Measurements from ENCODE around the gene IMP4. TPM values are rescaled to one million over a fixed set of nuclear protein-coding genes. Genes with fewer than 3 reads are reported as not detected.

Gene IMP4
- total and polyA plus RNA-seq, 2 donors (not counting 1 experiment from before 2014, with no cell fraction given), result 102 to 164 TPM

- H3K4me3 Mint-ChIP-seq, result peak overlapping the region; percentile 99
- POLR2A ChIA-PET, result interaction anchor here (0.6 to 3.7 kb wide), 3 partner anchors 18 to 31 kb away, joined by 3 to 27 read pairs (median 4); partner anchors contain the start of gene IMP4
- Histone ChIP-seq H2AFZ (ENCODE audit: insufficient read depth, low read depth, low read length, poor library complexity, severe bottlenecking) (peak overlapping the region; percentile 93), H3K9ac (ENCODE audit: low read length) (peak overlapping the region; percentile 80), H3K4me1 (ENCODE audit: control insufficient read depth in 2 of 2, insufficient read depth in 2 of 2, low read length in 2 of 2) (peaks cover 32 to 62% of the 10 kb centered on the region in 2 donors), H3K4me2 (replicated peaks; ENCODE audit: low read depth, low read length, poor library complexity, severe bottlenecking) (peak overlapping the region; percentile 94), H3K36me3 (replicated peaks in 1 of 2; ENCODE audit: control extremely low read depth in 1 of 2, control insufficient read depth in 1 of 2, extremely low read depth in 1 of 2, insufficient read depth in 2 of 2, low read length in 1 of 2) (peaks cover 0 to 6% of the 10 kb centered on the region in 2 experiments), H3K79me2 (ENCODE audit: control insufficient read depth, insufficient read depth, low read length) (peaks cover 32% of the 10 kb centered on the region), H3K9me3 (ENCODE audit: control extremely low read depth in 1 of 3, control insufficient read depth in 2 of 3, insufficient read depth in 1 of 3, low read length in 2 of 3) (peaks cover 0 to 7% (median 0%) of the 10 kb centered on the region in 3 donors), H3K4me3 (ENCODE audit: control extremely low read depth in 1 of 5, extremely low read depth in 1 of 5, insufficient read depth in 1 of 5, low read depth in 2 of 5, low read length in 4 of 5) (peak overlapping the region; percentile 66 to 82 (median 75)), H3K27ac (ENCODE audit: low read length in 2 of 2) (peak overlapping the region; percentile 48 to 76), H4K20me1 (ENCODE audit: control insufficient read depth, insufficient read depth, low read length, poor library complexity, severe bottlenecking) (peaks cover 19% of the 10 kb centered on the region), H3K27me3 (replicated peaks in 1 of 4; ENCODE audit: control extremely low read depth in 1 of 4, control insufficient read depth in 3 of 4, insufficient read depth in 4 of 4, low read length in 3 of 4) (no peaks in the 10 kb centered on the region)
- H3K9me3 Mint-ChIP-seq (ENCODE audit: insufficient read depth), result no peaks in the 10 kb centered on the region
- intact Hi-C loops (cut with micrococcal nuclease), result loop anchor here (1.0 to 5.0 kb wide), 4 partner anchors 16 to 1120 kb away; partner anchors contain the start of genes IMP4, MZT2A and PTPN18
- under 1% methylated on average over 81 of the region's 81 CpGs for WGBS (ENCODE audit: insufficient coverage)
- DNase-seq (peak; percentile 89), ATAC-seq (ENCODE audit: low read depth) (peak; percentile 82)
- TF ChIP-seq EZH2 (IDR thresholded peaks at IDR 0.05; ENCODE audit: borderline replicate concordance, insufficient read depth, low read depth, low read length, poor library complexity, severe bottlenecking), result no peak
- TF ChIP-seq CTCF (IDR thresholded peaks at IDR 0.05), result peak; percentile 81
- peak overlapping the region; percentile 99 for H3K27ac Mint-ChIP-seq
- H3K27me3 Mint-ChIP-seq, result no peaks in the 10 kb centered on the region
- CTCF ChIA-PET, result interaction anchor here (0.7 to 6.7 kb wide), 16 partner anchors 9 to 55 kb away, joined by 3 to 61 read pairs (median 4); partner anchors contain the start of genes IMP4 and PTPN18
- H3K4me1 Mint-ChIP-seq, result peaks cover 65% of the 10 kb centered on the region
Measured at GRCh38 chr2:130372055-130372832, 29.5 kb downstream of the IMP4 start.

Measured in B cell (primary cell).